GM21717 (cell line): ENCODE data around the gene ITPR1.
A peak's percentile ranks its signal among the peaks of the same experiment; 100 is the strongest.
"Not testable (repeated sequence)": the region's sequence is repeated elsewhere in the genome, so short reads cannot be mapped to it uniquely, and the experiment has no call there.

ENCODE experiments used
- ATAC-seq: cut with Tn5 transposase; IDR thresholded peaks from one replicate; pipeline ENCODE4 v1.9.1; 2021; ENCODE audit warnings: mild to moderate bottlenecking, moderate library complexity; ENCODE audit not compliant: unreplicated experiment

The ITPR1 gene

DNA sequence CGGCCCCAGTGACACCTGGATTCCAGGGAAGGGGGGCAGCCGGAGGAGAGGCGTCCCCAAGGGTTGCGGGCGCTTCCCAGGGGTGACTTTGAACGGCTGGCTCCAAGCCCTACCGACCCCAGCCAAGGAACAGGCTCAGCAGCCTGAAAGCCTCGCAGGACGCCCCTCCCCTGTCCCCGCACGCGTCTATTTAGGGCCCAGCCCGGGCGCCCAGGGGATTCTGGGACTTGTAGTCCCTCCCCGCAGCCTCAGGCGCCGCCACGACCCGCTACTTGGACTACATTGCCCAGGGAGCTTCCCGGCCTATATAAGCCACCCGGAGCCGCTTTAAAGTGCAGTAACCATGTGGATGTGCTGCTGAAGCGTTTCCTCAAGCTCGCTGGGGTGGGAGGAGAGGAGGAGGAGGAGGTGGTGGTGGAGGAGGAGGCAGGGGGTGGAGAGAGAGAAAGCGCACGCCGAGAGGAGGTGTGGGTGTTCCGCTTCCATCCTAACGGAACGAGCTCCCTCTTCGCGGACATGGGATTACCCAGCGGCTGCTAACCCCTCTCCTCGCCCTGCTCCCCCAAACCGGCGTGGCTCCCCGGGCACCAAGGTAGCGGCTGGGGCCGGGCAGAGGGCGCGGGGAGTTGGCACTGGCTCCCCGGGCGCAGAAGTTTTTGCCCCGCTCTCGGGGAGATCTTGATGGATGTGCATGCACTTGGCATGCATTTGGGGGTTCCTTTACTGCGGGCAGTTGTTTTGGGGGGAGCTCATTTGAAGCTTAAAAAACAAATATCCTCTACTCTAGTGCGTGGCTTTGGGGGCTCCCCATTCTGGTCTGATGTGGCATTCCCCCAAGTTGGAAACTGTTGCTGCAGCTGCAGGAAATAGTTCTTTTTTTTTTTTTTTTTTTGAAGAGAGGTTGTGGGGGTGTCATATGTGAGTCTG is at the start of gene ITPR1:
ITPR1 (plus strand) TSS at position 335 of the 927 bp plus-strand sequence. CDS start 23,144 bp downstream, outside the sequence.
- ATAC-seq, result peak; percentile 94

DNA sequence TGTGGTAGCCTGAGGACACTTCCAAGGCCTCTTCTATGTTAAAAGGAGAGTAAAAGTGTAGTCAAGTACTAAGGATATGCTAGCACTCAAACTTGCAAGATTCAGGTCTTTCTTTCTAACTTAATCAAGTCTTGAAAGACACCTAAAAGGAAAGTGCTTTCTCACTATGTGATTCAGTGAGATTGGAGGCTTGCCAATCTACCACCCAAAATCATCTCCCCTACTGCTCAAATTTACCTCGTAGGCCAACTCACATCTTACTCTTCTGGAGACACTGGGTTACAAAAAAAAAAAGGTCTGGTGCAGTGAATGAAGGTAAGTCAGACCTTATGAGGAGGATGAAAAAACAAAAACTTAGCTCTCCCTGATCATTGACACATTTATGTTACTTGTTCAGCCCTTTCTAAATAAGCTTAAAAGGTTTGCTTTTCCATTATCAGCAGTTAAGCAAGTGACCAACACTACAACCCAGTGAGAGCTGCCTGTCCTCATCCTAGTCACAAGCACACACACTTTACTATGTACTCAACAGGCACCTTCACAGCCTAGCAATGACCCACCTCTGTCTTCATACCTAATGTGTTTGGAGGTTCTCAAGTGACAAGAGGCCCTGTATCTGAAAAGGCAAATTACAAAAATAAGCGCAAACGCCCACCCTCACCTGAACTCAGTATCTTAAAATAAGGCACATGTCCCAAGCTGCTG is 45.7 kb upstream of the ITPR1 start:
- ATAC-seq, result no peak

DNA sequence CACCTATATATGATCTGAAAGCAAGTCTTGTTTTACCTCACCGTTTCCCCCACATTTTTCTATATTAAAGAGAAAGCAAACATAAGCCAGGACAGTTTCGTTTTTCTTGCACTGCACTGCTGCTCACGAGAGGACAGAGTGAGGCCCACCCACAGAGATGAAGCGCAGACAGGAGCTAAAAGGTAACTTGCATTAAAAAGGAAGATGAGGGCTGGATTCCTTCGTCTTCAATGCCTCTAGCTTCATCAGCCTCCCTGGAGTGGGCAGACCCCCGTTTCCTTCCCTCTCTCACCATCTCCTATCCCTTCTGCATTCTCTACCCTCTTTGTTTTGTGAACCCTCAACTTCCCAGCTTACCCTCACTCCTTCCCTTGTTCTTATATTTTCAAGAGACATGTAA is 45.0 kb upstream of the ITPR1 start:
- no peak for ATAC-seq

DNA sequence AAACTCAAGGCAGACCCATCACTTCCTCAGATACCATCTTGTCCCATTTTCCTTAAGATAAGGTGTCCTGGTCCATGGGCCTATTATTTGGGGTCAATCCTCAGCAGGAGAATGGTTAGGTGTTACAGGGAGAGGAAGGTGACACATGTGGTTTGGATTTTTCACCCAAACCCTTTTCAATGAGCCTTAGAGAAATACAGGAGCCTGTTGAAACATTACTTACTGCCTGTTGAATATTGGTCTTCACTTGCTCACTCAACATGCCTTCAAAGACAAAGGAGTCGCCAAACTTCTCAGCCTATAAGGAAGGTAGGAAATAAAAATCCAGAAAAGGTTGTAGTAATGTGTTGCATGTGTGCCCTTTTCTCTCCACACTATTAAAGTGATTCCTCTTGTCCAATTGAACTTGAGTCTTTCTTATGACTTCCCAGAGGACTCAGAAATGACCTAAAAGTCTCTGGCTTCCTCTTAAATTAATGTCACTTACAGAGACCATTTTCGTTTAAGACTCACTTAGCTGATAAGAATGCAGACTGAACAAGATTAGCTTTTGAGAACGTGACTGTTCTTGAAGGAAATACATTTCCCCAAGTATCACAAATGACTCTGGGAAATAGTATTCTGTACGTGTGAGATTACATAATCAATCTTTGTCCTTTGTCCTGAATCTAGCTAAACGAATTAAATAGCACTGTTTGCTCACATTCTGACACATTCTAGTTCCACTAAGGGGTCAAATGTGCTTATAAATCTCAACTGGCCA is 43.9 kb upstream of the ITPR1 start:
- no peak for ATAC-seq

DNA sequence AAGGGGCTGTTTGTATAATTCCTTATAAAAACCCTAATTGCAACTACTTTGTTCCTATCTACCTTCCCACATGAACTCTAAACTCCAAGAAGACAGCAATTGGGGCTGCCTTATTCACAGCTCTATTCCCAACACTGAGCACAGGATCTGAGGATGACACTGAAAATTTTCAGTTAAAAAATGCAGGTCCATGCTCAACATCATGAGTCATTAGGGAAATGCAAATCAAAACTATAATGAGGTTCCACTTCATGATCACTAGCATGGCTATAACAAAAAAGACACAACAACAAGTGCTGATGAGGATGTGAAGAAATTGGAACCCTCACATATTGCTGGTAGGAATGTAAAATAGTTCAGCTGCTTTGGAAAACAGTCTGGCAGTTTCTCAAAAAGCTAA is 39.0 kb upstream of the ITPR1 start:
- no peak for ATAC-seq

DNA sequence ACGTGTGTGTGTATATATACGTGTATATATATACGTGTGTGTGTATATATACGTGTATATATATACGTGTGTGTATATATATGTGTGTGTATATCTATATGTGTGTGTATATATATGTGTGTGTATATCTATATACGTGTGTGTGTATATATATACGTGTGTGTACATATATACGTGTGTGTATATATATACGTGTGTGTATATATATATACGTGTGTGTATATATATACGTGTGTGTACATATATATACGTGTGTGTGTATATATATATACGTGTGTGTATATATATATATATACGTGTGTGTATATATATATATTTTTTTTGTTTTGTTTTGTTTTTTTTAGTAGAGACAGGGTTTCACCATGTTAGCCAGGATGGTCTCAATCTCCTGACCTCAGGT is 36.4 kb upstream of the ITPR1 start:
- ATAC-seq, result not testable (repeated sequence)

DNA sequence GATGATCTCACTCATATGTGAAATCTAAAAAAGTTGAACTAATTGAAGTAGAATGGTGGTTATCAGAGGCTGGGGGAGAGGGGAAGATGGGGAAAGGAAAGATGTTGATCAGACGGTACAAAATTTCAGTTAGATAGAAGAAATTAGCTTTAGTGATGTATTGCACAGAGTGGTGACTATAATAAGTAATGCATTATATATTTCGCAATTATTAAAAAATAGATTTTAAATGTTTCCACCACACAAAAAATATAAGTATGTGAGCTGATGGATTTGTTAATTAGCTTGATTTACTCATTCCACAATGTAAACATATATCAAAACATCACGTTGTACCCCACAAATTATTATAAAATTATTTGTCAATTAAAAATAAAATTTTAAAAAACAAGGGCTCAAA is 34.2 kb upstream of the ITPR1 start:
- ATAC-seq, result no peak

DNA sequence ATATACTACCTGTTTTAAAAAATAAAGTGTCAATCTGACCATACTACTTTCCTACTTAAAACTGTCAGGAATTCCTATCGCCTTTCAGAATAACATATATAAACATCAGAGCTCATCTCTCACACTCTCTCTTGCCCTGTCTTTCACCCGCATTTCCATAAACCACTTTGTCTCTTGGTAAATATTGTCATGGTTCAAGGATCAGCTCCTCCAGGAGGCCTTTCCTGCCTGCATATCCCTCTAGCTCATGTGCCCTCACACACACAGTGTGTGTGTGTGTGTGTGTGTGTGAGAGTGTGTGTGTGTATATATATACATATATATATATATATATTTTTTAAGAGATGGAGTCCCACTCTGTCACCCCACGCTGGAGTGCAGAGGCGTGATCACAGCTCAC is 32.8 kb upstream of the ITPR1 start:
- ATAC-seq, result no peak

DNA sequence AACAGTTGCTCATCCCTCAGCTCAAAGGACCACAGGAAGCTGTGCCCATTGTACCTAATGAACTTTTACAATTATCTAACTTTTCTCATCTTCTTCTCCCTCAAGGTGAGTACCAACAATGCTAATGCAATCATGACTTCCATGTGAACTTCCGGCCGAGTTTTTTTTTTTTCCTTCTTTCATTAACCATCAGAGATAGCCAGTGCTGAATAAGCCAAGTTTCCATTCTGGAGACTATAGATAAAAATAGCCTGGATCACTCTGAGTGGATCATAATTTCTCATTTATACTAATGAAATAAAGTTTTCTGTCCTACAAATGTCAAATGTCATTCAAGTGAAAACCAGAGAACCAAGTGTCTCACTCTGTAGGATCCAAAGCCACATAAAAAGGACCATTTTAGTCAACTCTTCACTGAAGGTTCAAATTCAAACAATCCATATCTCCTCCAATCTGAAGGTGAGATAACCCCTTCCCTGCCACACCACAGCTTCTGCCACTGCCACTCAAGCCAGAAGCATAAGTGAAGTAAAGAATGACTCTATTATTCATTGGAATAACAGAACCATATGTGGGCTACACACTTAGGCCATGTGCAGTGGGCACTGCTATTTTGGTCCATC is 31.6 kb upstream of the ITPR1 start:
- no peak for ATAC-seq

DNA sequence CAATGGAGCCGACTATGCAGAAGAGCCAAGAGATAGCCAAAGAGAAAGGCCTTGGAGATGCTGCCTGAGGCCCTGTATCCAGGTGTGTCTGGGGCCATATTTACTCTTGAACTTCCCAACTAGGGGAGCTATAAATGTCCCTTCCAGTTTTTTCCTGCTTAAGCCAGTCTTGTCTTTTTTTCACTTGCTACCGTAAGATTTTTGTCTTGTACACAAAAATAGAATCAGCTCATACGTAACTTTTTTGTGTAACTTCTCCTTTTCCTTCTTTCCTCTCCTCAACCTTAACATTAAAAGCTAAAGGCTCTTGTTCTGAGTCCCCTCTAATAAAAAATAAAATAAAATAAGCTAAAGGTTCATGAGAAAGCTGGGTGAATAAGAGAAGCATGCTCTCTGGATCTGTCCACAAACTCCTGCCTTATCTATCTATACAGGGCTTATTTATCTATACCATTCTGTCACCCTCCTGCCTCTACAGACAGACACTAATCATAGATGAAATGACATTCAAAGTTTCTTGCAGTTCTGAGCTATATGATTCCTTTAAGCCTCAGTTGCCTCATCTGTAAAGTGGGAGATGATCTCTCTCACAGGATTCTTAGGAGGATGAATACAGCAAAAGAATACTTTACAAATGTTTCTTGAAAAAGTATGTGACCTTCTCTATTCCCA is 30.6 kb upstream of the ITPR1 start:
- ATAC-seq, result no peak

DNA sequence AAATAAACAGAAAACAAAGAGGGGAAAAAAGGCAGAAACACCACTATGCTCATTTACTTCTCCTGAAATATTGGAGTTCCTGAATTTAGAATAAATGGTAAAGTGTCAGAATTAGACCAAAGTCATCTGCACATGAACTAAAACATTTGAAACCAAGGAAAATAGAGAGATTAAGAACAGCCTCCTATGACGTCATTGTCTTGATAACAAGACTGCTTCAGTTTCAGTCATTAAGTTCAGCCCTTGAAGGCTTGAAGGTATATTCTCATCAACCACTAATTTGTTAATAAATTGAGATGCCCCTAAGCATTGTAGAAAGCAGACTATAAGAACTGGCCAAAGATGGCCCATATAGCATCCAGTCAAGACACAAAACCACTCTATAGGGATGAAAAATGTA is 28.6 kb upstream of the ITPR1 start:
- ATAC-seq, result no peak

DNA sequence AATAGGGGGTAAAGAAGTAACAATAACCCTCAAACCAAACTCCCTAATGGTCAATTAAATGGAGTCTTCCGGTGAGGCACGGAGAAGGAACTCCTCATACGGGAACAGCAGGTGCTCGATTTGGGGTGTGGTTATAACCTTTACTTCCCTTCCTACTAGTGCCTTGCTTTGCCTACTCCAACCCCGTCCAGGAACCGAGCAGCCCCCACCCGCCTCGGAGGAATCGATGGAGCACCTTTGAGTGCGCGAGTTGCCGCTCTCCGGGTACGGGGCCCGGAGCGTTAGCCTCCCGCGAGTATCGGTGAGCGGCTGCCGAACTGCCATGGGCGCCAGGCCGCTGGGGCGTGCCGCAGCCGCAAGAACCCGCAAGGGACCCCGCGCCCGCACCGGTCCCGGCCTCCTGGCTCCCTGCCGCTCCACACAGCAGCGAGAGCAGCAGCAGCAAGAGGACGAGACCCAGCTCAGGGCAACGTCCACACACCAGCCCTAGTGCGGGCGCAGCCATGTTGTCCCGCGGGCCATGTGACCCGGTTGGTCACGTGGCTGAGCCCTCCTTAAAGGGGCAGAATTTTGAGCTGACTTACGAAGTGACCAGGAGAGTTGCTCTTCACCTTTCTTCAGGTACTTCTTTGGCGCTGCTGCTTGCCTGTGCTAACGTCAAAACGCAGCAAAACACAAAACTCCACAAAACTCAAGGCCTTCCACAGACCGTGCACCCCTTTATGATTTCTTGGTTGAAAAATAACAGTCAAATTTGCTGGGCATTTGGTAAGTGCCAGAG is 26.2 kb upstream of the ITPR1 start, which contains the start of gene SUMF1:
SUMF1 (minus strand) TSS at position 529 of the 781 bp plus-strand sequence; CDS start at position 505, 24 bp downstream.
- peak; percentile 100 for ATAC-seq

DNA sequence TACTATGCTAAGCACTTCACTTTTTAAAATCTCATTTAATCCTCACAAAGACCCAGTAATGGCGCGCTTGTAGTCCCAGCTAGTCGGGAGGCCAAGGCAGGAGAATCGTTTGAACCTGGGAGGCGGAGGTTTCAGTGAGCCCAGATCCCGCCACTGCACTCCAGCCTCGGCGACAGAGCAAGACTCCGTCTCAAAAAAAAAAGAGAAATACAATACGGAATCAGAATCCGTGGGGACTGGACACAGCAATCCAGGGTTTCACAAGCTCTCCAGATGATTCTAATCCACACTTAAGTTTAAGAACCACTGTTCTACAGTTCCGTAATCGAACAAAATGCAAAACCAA is 25.7 kb upstream of the ITPR1 start:
- no peak for ATAC-seq

DNA sequence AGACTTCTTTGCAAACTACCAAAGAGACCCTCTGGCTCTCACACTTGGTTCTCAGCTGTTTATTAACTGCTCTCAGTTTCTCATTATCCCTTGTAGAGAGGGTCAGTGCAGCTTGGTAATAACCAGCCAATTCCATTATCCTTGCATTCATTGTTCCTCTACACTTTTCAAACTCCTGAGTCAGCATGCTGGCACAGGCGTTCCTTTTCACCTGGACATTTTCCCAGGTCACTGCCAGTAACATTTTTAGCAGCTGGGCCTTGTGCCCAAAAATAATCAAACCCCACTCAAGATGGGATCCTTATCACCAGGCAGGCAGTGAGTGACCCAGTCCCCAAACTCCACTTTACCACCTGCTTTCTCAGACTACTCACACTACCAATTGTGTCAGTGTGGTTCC is 21.2 kb upstream of the ITPR1 start:
- ATAC-seq, result no peak

DNA sequence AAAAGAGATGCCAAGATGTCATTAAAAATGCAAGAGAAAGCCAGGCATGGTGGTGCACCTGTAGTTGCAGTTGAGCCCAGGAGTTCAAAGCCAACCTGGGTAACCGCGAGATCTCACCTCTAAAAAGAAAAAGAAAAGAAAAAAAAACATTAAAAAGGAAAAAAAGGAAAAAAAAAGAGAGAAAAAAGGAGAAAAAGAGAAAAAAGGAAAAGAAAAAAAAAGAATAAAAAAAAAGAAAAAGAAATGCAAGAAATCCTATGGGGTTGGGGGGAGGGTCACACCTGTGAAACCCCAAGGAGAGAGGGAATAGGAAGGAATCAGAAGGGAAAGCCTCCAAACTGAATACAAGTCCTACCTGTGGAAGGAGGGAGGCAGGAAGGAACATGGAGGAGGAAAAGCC is 20.8 kb upstream of the ITPR1 start:
- no peak for ATAC-seq

DNA sequence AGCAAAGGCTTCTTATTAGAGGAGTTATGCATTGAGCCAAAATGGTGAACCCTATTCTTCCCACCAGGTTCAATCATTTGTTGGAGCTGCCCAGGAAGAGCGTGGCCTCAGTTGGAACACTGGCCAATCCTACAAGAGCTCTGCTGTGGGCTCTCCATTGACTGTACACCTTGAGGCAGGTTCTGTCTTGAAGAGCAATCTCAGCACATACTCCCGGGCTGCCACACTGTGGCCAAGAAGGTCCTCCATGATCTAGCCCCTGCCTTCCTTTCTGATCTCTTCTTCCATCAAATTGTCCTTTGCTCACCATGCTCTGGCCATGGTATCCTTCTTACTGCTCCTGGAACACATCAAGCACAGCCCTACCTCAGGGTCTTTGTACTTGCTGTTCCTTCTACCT is 20.4 kb upstream of the ITPR1 start:
- no peak for ATAC-seq

DNA sequence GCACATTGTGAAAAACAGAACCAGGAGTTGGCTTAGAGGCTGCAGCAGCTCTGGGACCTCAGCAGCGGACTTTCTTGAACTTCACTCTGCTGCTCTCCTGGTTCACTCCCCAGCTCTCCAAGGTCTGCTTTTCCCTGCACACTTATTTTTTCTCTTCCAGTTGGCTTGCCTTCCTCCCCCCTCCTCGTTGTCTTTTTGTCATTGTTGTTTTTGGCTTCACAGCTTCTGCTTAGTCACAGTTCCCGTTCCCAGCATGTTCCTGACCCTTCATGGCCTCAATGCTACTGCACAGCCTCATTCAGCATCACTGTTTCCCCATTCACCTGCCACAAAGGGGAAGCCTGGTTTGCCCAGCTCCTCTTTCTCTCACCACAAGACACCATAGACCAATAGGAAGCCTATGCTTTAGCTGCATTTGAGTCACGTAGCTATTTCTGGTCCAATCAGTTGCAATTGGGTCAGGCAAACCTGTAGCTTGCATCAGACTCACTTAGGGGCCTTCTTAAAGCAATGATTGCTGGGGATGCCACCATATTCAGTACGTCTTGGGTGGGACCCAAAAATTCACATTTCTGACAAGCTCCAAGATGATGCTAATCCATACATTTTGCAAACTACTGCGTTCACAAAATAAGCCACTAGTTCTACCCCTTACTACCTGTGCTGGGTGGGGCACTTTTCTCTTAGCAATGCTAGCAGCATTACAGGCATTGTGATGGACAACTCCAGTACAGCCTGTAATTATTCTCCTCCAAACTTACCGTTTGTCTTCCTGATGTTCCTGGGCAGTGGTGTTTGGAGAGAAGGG is 18.3 kb upstream of the ITPR1 start:
- peak; percentile 62 for ATAC-seq

DNA sequence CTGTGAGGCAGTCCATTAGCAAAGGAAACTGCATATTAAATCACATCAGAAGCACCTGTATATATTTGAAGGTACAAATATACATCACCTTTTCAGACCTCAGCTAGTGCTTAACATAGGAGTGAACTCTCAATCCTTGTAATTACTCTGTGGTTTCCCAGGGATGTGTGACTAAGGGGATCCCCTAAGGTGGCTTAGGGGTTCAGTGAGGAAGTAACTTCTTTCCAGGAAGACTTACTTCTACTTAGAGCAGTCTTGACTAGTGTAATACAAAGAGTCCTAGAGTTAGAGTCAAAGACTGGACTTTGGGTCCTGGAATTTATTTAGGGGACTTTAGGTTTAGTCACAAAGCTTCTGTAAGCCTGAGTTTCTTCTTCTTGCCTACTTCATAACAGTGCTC is 17.3 kb upstream of the ITPR1 start:
- no peak for ATAC-seq

DNA sequence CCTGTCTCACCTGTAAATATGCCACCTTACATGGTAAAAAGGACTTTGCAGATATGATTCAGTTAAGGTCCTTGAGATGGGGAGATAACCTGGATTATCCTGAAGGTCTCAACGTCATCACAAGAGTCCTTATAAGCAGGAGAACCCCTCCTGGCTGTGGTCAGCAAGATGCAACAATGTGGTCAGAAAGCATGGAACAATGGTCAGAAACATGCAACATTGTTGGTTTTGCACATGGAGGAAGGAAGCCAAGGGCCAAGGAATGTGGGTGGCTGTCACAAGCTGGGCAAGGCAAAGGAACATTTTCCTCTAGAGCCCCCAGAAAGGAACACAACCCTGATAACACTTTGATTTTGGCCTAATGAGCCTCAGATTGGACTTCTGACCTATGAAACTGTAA is 16.7 kb upstream of the ITPR1 start:
- ATAC-seq, result no peak
